Activated CD8-positive, alpha-beta memory T cell treated with anti-CD3 and anti-CD28 coated beads, Interleukin-2, amount 50 U/mL, for 1 hour (primary cell): ENCODE measurements around the gene TMEM205.

Experiments used
- DNase-seq: peaks from one replicate; pipeline ENCODE4 v3.0.0-alpha.2; 2020; ENCODE audit errors: extremely low read depth

The TMEM205 gene

DNA sequence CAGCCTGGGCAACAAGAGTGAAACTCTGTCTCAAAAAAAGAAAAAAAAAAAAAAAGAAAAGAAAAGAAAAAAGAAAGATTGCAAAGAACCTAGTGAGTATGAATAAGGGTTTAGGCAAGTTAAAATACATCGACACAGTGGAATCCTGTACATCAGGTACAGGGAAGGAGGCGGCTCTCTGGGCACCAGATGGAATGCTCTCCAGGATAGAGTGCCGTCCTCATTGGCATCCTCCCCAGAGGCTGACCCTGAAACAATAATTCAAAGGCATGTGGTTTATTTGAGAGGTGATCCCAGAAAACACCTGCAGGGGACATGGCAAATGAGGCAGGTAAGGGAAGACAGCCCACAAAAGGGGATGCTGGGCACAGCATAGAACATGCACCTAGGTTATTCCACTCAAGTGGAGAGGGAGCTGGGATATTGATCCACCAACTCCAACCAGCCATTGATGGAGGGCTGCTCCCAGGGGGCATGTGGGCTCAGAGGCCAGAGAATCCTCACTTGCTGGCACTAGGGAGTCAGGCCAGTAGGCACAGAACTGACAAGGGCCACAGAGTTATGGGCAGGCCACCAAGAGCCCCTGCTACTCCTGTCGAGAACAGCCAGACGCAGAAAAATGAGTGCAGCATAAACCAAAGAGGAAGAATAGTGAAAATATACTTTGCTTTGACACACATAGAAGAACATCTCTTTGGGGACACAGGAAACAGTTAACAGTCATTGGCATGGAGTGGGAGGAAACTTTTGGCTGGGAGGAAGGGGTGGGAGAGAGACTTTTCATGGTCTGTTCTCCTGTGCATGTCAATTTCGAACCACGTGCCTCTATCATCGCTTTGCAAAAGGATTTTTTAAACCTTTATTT is 45.9 kb downstream of the TMEM205 start:
- no peak for DNase-seq

GRCh38 chr19:11296264-11296663 is 49.8 kb downstream of the TMEM205 start:
- no peak for DNase-seq

GRCh38 chr19:11295665-11296245 is 50.3 kb downstream of the TMEM205 start, which contains the start of gene TSPAN16:
Gene TSPAN16, plus strand, starts transcription at chr19:11296160. Its CDS starts 138 bp downstream, at chr19:11296298.
- no peak for DNase-seq

DNA sequence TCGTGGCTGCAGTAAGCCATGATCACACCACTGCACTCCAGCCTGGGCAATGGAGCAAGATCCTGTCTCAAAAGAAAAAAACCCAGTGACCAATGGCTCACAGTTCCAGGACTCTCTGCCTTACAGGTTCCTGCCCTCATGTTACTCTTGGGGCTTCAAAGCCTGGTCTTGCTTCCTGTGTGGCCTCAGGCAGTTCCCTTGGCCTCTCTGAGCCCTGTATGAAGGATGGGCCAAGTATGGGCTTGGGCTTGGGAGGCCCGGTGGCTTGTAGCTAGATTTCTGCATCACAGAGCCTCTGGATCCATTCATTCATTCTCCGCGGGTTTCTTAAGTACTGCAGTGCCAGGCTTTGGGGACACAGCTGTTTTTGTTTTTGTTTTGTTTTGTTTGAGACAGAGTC is 50.9 kb downstream of the TMEM205 start:
- DNase-seq = no peak

DNA sequence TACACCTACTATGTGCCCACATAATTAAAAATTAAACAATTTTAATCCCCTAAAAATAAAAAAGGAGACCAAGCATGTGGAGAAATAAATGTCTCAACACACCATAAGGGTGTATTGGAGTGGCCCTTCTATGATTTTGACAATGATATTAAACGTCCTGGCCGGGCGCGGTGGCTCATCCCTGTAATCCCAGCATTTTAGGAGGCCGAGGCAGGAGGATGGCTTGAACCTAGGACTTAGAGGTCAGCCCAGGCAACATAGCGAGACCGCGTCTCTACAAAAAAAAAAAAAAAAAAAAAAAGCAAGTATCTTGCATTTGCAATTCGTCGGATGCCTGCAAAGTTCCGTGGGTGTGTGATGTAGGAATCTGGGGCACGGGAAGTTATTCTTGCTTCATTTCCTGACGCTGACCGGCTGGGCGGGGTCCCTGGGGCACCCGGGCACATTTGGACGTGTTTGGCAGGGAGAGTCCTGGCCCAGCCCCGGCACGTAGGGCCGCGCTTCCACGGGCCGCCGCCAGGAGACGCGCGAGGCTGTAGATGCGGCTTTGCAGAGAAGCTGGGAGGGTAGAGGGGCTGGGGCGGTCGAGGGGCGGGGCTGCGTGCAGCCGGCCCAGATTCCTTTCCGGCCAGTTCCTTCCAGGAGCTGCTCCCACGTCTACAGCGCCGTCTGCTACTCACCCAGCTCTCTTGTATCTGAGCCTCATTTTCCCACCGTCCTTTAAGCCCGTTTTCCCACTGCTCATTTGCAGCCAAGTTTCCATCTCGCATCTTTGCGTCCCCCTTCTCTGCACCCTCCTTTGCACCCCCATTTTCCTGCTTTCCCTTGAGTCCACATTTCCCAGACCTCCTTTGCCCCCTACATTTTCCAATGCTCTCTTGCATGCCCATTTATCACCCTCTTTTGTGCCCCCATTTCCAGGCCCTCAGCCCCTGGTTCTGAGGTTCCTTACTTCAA is 52.4 kb downstream of the TMEM205 start:
- DNase-seq = no peak
